MM.1S (cell line): ENCODE results near the gene MARK3.

Experiments
- CTCF ChIP-seq: fragments of 300-600 bp; sonication (generic); IDR thresholded peaks from 2 replicates; pipeline ENCODE4 v1.5.1; 2016; ENCODE audit warnings: antibody characterized with exemption, low read length, mixed read lengths
- EZH2 ChIP-seq: fragments of 300-600 bp; sonication (generic); optimal IDR thresholded peaks from 2 replicates; pipeline ENCODE3; 2017; ENCODE audit warnings: low read depth, mild to moderate bottlenecking, antibody characterized with exemption, low read length, mixed read lengths
- EZH2phosphoT487 ChIP-seq: fragments of 300-600 bp; sonication (generic); IDR thresholded peaks from 2 replicates; pipeline ENCODE4 v1.6.1; 2018; ENCODE audit warnings: antibody characterized with exemption, low read length

- TF ChIP-seq CTCF (no peak), EZH2 (no peak), EZH2phosphoT487 (no peak)
Measured at GRCh38 chr14:103453791-103454190, 68.6 kb downstream of the MARK3 start.
